Fibroblast of the conjunctiva (primary cell): Measurements from ENCODE around the gene TNS3.
A peak's percentile ranks its signal among the peaks of the same experiment; 100 is the strongest.

Experiments
- DNase-seq: peaks from one replicate; pipeline ENCODE4 v3.0.0-alpha.2; 2010; ENCODE audit warnings: low read depth

Gene TNS3

GRCh38 chr7:47540387-47541350, 41.2 kb downstream of the TNS3 start:
- no peak for DNase-seq

DNA sequence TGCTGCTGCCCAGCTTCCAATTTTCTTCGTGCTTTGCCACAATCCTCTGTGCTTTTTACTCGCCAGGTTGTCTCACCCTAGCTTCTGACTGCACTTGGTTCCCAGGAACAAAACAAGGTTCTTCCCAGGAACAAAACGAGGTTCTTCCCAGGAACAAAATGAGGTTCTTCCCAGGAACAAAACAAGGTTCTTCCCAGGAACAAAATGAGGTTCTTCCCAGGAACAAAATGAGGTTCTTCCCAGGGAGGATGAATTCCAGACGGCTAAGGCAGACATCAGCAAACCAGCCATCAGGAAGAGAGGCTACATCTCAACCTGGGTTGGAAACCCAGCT, 41.9 kb downstream of the TNS3 start:
- no peak for DNase-seq

DNA sequence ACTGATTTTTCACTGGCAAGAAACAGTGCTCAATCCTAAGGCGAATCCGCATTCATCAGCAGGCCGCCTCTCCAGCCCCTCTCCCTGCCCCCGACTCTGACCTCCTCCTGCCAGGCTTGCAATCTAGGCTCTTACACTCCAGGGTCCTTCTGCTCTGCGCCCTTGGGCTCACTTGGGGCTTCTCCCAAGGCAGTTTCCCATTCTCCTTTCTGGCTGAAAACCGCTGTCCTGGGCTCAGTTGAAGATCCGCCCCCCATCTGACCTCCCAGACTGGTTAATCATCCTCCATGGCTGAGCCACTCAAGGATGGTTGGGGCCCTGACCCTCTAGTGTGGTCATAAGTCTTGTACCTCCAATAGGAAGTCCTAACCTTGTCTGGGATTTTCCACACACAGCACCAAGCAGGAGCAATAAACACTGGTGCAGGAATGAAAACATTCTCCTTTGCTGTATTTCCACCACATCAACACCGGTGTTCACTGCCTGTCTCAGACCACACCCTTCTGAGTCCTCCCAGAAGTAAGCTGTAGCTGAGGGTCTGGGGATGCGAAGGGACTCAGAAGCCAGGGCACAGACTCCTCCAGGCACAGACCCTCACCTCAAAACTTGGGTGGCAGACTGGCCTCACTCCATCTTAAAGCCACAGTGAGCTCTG, 42.4 kb downstream of the TNS3 start:
- DNase-seq, result no peak

DNA sequence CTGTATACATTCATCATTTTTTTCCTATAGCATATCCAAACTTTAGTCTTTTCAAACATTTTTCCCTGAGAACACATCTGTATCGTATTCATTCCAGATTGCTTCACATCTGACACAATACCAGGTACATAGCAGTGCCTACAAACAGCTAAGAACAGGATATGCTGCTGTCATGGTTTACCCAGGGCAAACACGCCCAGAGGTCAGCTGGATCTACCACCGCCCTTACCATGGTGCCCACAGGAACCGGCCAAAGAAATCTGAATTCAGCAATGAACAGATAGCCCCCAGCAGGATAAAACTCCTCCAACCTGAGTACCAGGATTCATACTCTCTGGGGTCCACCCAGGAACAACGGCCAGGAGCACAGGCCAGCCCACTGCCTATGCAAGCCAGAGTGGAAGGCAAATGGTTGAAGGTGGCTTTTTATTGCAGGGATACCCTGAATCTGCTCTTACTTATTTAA, 43.0 kb downstream of the TNS3 start:
- DNase-seq, result no peak

GRCh38 chr7:47537716-47538675, 43.9 kb downstream of the TNS3 start:
- DNase-seq, result no peak

DNA sequence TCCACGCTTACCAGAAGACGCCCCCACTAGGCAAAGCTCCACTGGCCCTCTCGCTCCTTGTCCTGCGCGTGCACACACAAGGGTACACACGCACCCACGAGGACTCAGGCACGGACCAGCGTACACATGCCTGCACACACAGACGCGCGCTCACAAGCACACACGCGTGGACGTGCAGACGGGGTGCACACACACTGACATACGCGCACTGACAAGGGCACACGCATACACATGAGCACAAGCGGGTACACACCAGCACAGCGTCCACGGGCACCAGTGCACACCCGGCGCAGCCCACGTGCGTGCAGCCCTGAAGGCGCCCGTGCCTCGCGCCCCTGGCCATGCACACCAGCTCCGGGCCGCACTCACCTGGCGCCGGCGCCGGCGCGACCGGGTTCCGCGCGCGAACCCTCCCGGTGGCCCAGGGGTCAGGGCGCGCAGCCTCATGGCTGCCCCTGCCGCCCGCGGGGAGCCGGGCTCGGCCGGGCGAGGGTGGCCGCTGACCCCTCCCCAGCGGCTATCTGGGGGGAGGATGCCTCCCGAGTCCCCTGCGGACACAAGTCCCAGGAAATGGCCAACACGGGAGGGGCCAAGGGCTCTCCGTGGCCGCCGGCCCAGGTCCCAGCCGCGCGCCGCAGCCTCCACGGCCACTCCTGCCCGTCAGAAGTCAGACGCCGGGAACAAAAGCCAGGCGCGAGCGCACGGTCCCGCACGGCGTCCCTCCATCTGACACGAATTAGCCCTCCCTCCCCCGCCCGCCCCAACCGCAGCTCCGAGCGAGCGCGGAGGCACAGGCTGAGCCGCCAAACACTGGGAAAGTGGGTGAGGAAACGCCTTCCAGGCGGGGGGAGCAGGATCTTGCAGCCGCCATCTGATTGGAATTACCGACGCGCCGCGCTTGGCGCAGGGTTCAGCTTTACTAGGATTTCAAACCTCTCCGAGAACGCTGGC, 45.0 kb downstream of the TNS3 start:
- peak; percentile 67 for DNase-seq

DNA sequence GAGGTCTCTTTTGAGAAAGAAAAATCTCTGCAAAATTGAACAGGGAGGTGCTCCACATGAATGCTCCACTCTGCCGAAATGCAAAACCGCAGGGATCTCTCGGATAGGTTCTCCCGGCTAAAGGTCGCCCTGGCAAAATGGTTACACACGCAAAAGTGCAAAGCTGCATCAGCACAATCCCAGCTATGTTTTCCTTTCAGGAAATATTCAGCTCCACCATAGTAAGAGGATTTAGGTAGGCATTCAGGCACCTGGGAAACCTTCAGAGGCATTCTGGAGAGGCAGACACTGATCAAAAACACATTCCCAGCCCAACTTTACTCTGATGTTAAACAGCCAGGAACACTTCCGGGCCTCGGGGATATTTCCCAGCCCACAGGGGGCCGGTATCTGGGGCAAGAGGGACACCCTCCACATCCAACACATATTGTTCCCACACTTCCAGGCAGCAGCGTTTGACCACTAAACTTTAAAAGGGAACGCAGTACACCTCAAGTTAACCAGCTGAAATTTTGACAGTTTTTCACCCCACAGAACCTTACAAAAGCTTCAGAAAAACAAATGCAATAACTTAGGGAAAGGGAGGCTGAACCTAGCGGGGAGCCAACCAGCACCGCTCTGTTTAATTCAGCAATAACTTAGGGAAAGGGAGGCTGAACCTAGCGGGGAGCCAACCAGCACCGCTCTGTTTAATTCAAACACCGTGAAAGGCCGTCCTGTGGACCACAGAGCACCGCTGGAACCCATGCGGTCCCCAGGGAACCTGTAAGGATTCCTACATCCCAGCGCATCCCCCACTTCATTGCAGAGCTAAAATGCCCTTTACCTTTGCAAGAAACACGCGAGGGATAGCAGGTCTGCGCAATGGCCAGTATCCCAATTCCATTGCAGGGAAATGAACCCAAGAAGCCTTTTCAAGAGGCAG, 45.9 kb downstream of the TNS3 start:
- DNase-seq, result no peak

DNA sequence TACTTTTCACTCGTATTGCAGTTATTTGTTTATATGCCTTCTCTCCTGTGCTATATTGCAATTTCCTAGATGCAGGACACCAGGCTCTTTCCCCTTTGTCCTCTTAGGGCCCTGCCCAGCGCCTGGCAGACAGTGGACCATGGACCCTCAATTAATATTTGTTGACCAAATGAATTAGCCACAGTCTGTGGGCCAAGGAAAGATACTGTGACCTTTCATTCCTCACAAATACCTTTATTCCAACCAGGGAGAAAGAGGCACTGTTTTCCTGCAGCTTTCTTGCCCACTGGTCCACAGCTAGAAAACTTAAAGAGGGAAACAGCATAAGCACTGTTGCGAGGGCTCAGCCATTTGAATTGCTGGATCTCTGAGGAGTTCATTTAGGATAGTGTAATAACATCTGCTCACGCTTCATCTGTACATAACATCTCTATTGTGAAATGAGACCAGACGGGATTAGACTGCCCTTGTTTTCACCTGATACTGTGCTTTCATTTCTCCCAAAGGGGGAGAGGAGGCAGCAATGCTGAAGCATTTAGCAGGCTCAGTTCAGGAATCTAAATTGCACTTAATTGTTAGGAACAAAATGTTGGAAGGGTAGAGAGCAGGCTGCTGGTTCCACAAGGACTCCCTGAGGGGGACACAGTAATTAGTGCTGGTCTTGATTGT, 46.7 kb downstream of the TNS3 start:
- no peak for DNase-seq

GRCh38 chr7:47534322-47535034, 47.4 kb downstream of the TNS3 start:
- DNase-seq, result no peak

DNA sequence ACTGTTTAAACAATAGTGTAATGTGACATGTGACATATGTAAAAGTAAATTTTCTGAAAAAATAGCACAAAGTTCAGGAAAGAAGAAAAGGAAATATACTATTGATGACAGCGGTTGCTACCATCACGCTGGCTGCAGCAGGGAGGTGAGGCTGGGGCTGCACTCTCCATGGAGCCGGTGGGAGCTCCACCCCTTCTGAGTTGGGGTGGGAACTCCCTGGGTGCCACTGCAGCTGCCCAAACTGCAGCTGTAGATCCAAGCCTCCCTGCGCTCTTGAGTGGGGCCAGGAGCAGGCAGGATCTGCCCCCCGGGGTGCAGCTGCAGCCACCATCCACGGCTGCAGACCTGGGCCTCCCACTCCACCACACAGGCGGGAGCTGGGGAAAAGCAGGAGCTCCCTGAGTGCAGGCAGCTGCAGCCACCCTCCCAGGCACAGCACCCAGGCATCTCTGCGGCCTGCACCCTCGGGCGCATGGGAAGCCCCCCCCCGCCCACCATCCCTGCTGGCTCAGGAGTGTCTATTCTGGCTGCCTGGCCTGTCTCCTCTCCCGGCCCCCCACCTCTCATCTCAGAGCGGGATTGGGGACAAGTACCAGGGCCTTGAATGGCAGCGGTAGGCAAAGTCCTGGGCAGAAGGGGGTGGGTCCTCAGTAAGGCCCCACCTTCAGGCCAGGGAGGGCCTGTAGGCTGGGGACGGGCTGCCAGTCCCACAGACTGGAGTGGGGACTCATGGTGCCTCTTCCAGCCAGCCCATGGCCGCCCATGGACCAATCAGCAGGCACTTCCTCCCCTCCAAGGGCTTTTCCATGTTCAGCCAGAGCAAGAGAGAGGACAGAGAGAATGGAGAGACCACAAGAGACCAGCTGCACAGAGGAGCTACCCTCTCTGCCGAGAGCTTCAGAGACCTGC, 50.1 kb downstream of the TNS3 start:
- DNase-seq, result no peak

DNA sequence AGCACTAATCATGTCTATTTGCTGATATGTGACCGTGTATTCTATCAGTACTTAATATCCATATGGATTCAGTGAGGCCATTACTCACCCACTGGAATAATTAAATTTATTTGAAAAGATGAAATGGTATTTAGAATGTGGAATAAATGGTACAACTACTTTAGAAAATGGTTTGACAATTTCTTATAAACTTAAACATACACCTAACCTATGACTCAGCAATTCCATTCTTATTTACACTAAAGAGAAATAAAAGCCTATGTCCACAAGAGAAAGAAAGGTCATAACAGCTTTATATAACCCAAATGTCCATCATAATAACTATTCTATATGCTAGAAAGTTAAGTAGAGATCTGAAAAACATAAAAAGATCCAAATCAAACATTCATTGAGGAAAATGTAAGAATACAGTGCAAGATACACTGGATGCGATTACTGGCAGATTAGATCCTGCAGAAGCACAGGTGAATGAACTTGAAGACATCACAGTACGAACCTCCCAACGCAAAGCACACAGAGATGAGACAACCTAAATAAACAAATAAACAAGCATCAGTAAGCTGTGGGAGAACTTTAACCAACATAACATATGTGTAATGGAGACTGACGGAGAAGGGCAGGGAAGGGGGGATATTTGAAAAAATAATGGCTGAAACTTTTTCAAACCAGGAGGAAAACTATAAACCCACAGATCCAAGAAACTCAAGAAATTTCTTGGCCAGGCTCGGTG, 51.9 kb downstream of the TNS3 start:
- no peak for DNase-seq

- DNase-seq, result no peak
Measured at GRCh38 chr7:47529405-47529804, 52.5 kb downstream of the TNS3 start.

- DNase-seq, result no peak
Measured at GRCh38 chr7:47528471-47528870, 53.4 kb downstream of the TNS3 start.

DNA sequence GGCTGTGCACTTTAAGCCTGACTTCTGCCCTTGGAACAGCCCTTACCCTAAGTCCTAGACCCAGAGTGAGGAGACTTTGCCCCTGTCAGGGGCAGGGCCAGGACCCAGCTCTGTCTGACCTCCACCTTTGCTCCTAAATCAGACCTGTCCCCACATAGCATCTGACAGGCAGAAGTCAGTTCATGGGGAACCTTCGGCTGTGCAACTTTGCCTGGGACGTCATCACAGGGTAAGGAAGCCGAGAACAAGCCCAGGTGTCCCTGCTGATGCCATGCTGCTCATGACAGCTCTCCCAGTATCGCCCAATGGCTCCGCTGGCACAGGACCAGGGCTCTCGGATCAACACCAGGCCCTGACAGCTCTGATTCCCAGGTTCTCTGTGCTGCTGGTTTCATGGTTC, 55.4 kb downstream of the TNS3 start:
- DNase-seq, result no peak

DNA sequence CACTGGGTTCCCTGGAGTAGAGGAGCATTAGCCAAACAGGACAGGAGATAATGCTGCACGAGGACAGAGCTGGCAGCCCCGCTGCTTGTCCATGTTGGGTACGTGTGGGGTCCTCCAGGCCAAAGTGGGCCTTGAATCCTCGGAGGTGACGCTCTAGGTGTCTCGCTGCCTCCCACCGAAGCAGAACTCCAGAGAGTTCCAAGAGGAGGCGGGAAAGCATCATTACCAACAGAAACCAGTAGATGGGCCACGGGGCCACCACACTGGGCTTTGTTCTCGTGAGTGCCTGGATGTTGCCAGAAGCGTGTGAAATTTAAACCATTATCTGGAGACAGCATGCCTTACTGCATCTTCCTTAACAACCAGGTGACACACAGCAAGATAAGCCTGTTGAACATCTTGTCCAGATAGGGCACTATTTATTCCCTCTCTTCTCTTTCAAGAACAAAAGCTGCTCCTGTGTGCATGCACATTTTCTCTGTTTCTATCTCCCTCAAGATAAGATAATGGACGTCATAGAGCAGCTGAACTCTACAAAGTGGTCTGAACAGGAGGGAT, 56.8 kb downstream of the TNS3 start:
- no peak for DNase-seq

DNA sequence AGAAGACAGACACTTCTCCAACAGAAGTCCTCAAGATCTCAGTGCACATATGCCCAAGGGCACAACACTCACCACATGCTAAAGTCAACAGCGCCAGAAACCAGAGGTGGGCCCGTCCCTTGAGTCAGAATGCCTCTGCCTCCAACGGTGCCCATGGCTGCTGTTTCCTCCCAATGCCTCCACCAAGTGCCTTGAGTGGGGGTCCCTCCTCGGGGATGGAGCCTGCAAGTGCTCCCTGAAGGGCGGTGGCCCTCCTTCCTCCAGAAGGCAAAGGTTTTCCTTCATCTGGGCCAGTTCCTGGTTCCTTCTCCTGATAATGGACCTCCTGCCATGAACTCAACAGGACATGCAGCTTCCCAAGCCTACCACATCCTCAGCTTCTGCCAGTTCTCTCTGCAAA, 58.5 kb downstream of the TNS3 start:
- DNase-seq, result no peak
